Liver (tissue), 9 donors: ENCODE measurements around the gene PPP1R18. TPM values are rescaled to one million over a fixed set of nuclear protein-coding genes. Genes with fewer than 3 reads are reported as not detected.

Source experiments
- DNase-seq: peaks from one replicate; pipeline ENCODE4 v3.0.0-alpha.2; 2017; ENCODE audit warnings: low spot score
- H3K27ac ChIP-seq, 2 donors: one replicate each; pipeline ENCODE4 v1.7.0; 2013; ENCODE audit warnings: inconsistent platforms in 2 of 2, low read length in 2 of 2, control low read depth in 1 of 2, low read depth in 1 of 2, mild to moderate bottlenecking in 1 of 2
- H3K27me3 ChIP-seq, 4 donors: one replicate each; pipeline versions ENCODE4 v1.6.1 to v1.7.0; 2013; ENCODE audit warnings: low read length in 3 of 4, inconsistent platforms in 1 of 4, mild to moderate bottlenecking in 1 of 4, moderate library complexity in 1 of 4; ENCODE audit not compliant: control insufficient read depth in 4 of 4, insufficient read depth in 4 of 4
- H3K36me3 ChIP-seq, 4 donors: one replicate each; pipeline versions ENCODE4 v1.6.1 to v1.7.0; 2013; ENCODE audit warnings: low read length in 3 of 4, mild to moderate bottlenecking in 3 of 4, low read depth in 1 of 4, moderate library complexity in 1 of 4; ENCODE audit not compliant: control insufficient read depth in 4 of 4, insufficient read depth in 3 of 4
- H3K4me1 ChIP-seq, 4 donors: one replicate each; pipeline versions ENCODE4 v1.6.1 to v1.7.0; 2013; ENCODE audit warnings: low read length in 3 of 4, mild to moderate bottlenecking in 3 of 4, moderate library complexity in 1 of 4; ENCODE audit not compliant: control insufficient read depth in 4 of 4, insufficient read depth in 4 of 4
- H3K4me3 ChIP-seq, 3 donors: one replicate each; pipeline versions ENCODE4 v1.6.1 to v1.7.0; 2013; ENCODE audit warnings: low read length in 3 of 3, control low read depth in 1 of 3, low read depth in 1 of 3, mild to moderate bottlenecking in 1 of 3
- H3K9ac ChIP-seq, 2 donors: one replicate each; pipeline ENCODE4 v1.7.0; 2013; ENCODE audit warnings: low read length in 2 of 2, mild to moderate bottlenecking in 2 of 2, moderate library complexity in 2 of 2, control low read depth in 1 of 2, low read depth in 1 of 2
- H3K9me3 ChIP-seq, 4 donors: one replicate each; pipeline versions ENCODE4 v1.6.1 to v1.7.0; 2013; ENCODE audit warnings: low read length in 3 of 4; ENCODE audit not compliant: control insufficient read depth in 4 of 4
- EGR1 ChIP-seq, 2 donors: IDR thresholded peaks; 2 replicates each; pipeline ENCODE4 v1.6.1; 2016 to 2018; ENCODE audit warnings: antibody characterized with exemption in 2 of 2, low read depth in 2 of 2
- FOXA1 ChIP-seq: IDR thresholded peaks from 2 replicates; pipeline ENCODE4 v1.6.1; 2016; ENCODE audit warnings: antibody characterized with exemption
- FOXA2 ChIP-seq: IDR thresholded peaks from 2 replicates; pipeline ENCODE4 v1.6.1; 2016; ENCODE audit warnings: antibody characterized with exemption
- GABPA ChIP-seq, 2 donors: IDR thresholded peaks in 1 of 2; conservative IDR thresholded peaks in 1 of 2; 2 replicates each; pipeline ENCODE4 v1.6.1; 2016; ENCODE audit warnings: antibody characterized with exemption in 2 of 2, mild to moderate bottlenecking in 1 of 2, moderate library complexity in 1 of 2
- HNF4A ChIP-seq, 2 donors: conservative IDR thresholded peaks; 2 replicates each; pipeline ENCODE4 v1.6.1; 2016; ENCODE audit warnings: antibody characterized with exemption in 2 of 2, mild to moderate bottlenecking in 2 of 2
- HNF4G ChIP-seq: IDR thresholded peaks from 2 replicates; pipeline ENCODE4 v1.6.1; 2016; ENCODE audit warnings: antibody characterized with exemption
- JUND ChIP-seq, 2 donors: IDR thresholded peaks; 2 replicates each; pipeline ENCODE4 v1.6.1; 2016; ENCODE audit warnings: antibody characterized with exemption in 2 of 2
- NR2F2 ChIP-seq: IDR thresholded peaks from 2 replicates; pipeline ENCODE4 v1.6.1; 2016; ENCODE audit warnings: antibody characterized with exemption
- RAD21 ChIP-seq, 2 donors: IDR thresholded peaks; 2 replicates each; pipeline ENCODE4 v1.6.1; 2016; ENCODE audit warnings: antibody characterized with exemption in 2 of 2, mild to moderate bottlenecking in 2 of 2
- RXRA ChIP-seq, 2 donors: IDR thresholded peaks; 2 replicates each; pipeline ENCODE4 v1.6.1; 2017 to 2018; ENCODE audit warnings: antibody characterized with exemption in 2 of 2, mild to moderate bottlenecking in 1 of 2
- SP1 ChIP-seq: IDR thresholded peaks from 2 replicates; pipeline ENCODE4 v1.6.1; 2018; ENCODE audit warnings: antibody characterized with exemption, mild to moderate bottlenecking
- TAF1 ChIP-seq: conservative IDR thresholded peaks from 2 replicates; pipeline ENCODE4 v1.6.1; 2016; ENCODE audit warnings: antibody characterized with exemption, mild to moderate bottlenecking
- YY1 ChIP-seq: IDR thresholded peaks from 2 replicates; pipeline ENCODE4 v1.6.1; 2016; ENCODE audit warnings: antibody characterized with exemption, mild to moderate bottlenecking
- WGBS: extraction: QIAGEN DNeasy Blood & Tissue Kit; methylation state at CpG from one replicate; pipeline ENCODE4 v1.1.7; 2013; 5-methylcytosine and 5-hydroxymethylcytosine counted together
- polyA plus RNA-seq, 2 donors: library from polyadenylated mRNA; stranded (reverse) in 1 of 2; unstranded in 1 of 2; fragments of 200-250 nt in 1 of 2; fragments of >200 nt in 1 of 2; fragmentation: Nextera tagmentation in 1 of 2; extraction: Ambion mirVana in 1 of 2; gene quantifications; one replicate each; pipeline versions ENCODE4 v1.2.1 to v1.2.3, GENCODE V29; 2013 to 2015
- total RNA-seq, 2 donors: library from RNA; depleted of rRNA; stranded (reverse); fragments of >200 nt; gene quantifications; one replicate each; pipeline ENCODE4 v1.2.3, GENCODE V29; 2014
- TF ChIP-seq, protein P1 (sequence below): fragments of 150-350 bp; IDR thresholded peaks from 2 replicates; pipeline ENCODE4 v1.5.1; 2017; ENCODE audit warnings: improper control_type of control experiment, low read depth, low read length; ENCODE audit not compliant: missing input control
- TF ChIP-seq, protein P2 (sequence below): IDR thresholded peaks from 2 replicates; pipeline ENCODE4 v1.6.1; 2016; ENCODE audit warnings: antibody characterized with exemption, mild to moderate bottlenecking
- TF ChIP-seq, protein P3 (sequence below): IDR thresholded peaks from 2 replicates; pipeline ENCODE4 v1.6.1; 2016; ENCODE audit warnings: antibody characterized with exemption
- TF ChIP-seq, protein P4 (sequence below): IDR thresholded peaks from 2 replicates; pipeline ENCODE4 v1.6.1; 2016; ENCODE audit warnings: antibody characterized with exemption
- TF ChIP-seq, protein P5 (sequence below): IDR thresholded peaks from 2 replicates; pipeline ENCODE4 v1.6.1; 2016; ENCODE audit warnings: antibody characterized with exemption
- donor health status: healthy.
- donor health status: healthy.
- donor health status: healthy.
- donor health status: healthy.
- donor health status: healthy.

The PPP1R18 gene, protein sequence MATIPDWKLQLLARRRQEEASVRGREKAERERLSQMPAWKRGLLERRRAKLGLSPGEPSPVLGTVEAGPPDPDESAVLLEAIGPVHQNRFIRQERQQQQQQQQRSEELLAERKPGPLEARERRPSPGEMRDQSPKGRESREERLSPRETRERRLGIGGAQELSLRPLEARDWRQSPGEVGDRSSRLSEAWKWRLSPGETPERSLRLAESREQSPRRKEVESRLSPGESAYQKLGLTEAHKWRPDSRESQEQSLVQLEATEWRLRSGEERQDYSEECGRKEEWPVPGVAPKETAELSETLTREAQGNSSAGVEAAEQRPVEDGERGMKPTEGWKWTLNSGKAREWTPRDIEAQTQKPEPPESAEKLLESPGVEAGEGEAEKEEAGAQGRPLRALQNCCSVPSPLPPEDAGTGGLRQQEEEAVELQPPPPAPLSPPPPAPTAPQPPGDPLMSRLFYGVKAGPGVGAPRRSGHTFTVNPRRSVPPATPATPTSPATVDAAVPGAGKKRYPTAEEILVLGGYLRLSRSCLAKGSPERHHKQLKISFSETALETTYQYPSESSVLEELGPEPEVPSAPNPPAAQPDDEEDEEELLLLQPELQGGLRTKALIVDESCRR
- total RNA-seq (10 to 100 TPM; 11.4 to 11.5 TPM), polyA plus RNA-seq (10 to 100 TPM in 1 of 2 donors, 1 to 10 TPM in 1; 7.4 to 17.4 TPM)

DNA sequence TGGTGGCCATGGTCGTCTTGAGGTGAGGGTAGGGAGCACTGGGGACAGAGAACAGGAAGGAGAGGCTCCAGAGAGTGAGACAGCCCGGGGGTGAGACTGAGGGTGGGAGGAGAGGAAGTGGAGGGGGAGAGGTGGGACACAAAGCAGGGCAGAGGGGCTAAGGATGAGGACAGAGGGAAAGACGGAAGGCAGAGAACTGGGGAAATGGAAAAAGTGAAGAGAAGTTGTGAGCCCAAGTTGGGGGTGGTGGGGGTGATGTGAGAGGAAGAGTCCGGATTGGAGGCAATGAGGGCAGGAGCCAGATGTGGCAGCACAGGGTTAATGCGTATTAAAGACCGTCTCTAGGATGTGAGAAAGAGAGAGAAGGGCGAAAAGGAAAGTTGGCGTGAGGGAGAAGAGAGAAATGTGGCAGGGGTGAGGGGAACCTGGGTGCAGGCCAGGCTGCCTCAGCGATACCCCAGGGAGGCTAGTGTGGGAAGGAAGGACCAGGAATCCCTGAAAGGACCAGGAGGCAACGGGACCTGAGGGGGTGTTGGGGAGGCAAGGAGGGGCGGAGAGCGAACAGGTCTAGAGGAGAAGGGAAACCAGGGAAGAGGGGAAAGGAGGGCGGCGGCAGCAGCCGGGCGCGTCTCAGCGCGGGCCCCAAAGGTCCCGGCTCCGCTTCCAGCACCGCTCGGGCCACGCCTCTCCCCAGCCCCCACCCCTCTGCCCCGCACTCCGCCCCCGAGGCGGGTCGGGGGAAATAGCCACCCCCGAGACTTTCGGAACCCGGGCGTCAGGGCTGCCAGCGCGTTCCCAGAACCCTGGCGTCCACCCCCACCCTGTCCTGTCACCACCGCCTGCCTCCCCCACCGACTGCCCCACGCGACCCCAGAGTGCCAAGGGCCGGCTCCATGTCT lies at the start of gene PPP1R18:
PPP1R18 (minus strand) TSS at position 637 of the 899 bp plus-strand sequence; CDS start at position 10, 627 bp downstream.
- H3K27me3 ChIP-seq: no peaks in the 10 kb centered on the region
- peak within 1 kb of the TSS; percentile 75 to 81 for H3K9ac ChIP-seq
- peak; percentile 66 for DNase-seq
- H3K27ac ChIP-seq: peak within 1 kb of the TSS; percentile 97 to 99
- peak within 1 kb of the TSS; percentile 60 to 94 (median 77) for H3K4me3 ChIP-seq
- TF ChIP-seq HNF4A (conservative IDR thresholded peaks at IDR 0.05) (peak in 1 of 2 donors; percentile 11), EGR1 (IDR thresholded peaks at IDR 0.05; ENCODE audit: low read depth in 2 of 2) (peak in 1 of 2 donors; percentile 15), RAD21 (IDR thresholded peaks at IDR 0.05) (no peak), HNF4G (no peak), SP1 (no peak), FOXA1 (no peak), GABPA (IDR thresholded peaks at IDR 0.05 in 1 of 2, conservative IDR thresholded peaks at IDR 0.05 in 1 of 2) (no peak), NR2F2 (no peak), RXRA (IDR thresholded peaks at IDR 0.05) (no peak), FOXA2 (no peak), YY1 (no peak), TAF1 (no peak), JUND (IDR thresholded peaks at IDR 0.05) (no peak)
- TF ChIP-seq, protein P1, sequence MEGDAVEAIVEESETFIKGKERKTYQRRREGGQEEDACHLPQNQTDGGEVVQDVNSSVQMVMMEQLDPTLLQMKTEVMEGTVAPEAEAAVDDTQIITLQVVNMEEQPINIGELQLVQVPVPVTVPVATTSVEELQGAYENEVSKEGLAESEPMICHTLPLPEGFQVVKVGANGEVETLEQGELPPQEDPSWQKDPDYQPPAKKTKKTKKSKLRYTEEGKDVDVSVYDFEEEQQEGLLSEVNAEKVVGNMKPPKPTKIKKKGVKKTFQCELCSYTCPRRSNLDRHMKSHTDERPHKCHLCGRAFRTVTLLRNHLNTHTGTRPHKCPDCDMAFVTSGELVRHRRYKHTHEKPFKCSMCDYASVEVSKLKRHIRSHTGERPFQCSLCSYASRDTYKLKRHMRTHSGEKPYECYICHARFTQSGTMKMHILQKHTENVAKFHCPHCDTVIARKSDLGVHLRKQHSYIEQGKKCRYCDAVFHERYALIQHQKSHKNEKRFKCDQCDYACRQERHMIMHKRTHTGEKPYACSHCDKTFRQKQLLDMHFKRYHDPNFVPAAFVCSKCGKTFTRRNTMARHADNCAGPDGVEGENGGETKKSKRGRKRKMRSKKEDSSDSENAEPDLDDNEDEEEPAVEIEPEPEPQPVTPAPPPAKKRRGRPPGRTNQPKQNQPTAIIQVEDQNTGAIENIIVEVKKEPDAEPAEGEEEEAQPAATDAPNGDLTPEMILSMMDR: no peak
- TF ChIP-seq, protein P2, sequence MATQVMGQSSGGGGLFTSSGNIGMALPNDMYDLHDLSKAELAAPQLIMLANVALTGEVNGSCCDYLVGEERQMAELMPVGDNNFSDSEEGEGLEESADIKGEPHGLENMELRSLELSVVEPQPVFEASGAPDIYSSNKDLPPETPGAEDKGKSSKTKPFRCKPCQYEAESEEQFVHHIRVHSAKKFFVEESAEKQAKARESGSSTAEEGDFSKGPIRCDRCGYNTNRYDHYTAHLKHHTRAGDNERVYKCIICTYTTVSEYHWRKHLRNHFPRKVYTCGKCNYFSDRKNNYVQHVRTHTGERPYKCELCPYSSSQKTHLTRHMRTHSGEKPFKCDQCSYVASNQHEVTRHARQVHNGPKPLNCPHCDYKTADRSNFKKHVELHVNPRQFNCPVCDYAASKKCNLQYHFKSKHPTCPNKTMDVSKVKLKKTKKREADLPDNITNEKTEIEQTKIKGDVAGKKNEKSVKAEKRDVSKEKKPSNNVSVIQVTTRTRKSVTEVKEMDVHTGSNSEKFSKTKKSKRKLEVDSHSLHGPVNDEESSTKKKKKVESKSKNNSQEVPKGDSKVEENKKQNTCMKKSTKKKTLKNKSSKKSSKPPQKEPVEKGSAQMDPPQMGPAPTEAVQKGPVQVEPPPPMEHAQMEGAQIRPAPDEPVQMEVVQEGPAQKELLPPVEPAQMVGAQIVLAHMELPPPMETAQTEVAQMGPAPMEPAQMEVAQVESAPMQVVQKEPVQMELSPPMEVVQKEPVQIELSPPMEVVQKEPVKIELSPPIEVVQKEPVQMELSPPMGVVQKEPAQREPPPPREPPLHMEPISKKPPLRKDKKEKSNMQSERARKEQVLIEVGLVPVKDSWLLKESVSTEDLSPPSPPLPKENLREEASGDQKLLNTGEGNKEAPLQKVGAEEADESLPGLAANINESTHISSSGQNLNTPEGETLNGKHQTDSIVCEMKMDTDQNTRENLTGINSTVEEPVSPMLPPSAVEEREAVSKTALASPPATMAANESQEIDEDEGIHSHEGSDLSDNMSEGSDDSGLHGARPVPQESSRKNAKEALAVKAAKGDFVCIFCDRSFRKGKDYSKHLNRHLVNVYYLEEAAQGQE: no peak
- TF ChIP-seq, protein P3, sequence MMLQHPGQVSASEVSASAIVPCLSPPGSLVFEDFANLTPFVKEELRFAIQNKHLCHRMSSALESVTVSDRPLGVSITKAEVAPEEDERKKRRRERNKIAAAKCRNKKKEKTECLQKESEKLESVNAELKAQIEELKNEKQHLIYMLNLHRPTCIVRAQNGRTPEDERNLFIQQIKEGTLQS: no peak
- TF ChIP-seq, protein P4, sequence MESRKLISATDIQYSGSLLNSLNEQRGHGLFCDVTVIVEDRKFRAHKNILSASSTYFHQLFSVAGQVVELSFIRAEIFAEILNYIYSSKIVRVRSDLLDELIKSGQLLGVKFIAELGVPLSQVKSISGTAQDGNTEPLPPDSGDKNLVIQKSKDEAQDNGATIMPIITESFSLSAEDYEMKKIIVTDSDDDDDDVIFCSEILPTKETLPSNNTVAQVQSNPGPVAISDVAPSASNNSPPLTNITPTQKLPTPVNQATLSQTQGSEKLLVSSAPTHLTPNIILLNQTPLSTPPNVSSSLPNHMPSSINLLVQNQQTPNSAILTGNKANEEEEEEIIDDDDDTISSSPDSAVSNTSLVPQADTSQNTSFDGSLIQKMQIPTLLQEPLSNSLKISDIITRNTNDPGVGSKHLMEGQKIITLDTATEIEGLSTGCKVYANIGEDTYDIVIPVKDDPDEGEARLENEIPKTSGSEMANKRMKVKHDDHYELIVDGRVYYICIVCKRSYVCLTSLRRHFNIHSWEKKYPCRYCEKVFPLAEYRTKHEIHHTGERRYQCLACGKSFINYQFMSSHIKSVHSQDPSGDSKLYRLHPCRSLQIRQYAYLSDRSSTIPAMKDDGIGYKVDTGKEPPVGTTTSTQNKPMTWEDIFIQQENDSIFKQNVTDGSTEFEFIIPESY: no peak
- TF ChIP-seq, protein P5, sequence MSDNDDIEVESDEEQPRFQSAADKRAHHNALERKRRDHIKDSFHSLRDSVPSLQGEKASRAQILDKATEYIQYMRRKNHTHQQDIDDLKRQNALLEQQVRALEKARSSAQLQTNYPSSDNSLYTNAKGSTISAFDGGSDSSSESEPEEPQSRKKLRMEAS: no peak
- no peaks in the 10 kb centered on the region for H3K36me3 ChIP-seq
- 4% methylated on average over 41 of the region's 41 CpGs for WGBS
- no peaks in the 10 kb centered on the region for H3K9me3 ChIP-seq
- H3K4me1 ChIP-seq: peaks cover 19 to 74% (median 57%) of the 10 kb centered on the region in 4 donors
